HepG2 (cell line): Measurements from ENCODE around the gene NRL. TPM values are rescaled to one million over a fixed set of nuclear protein-coding genes. Genes with fewer than 3 reads are reported as not detected.

ENCODE experiments used
- CC2D1A ChIP-seq: sonication (generic); formaldehyde crosslinking; IDR thresholded peaks from 2 replicates; pipeline ENCODE4 v1.8.1; 2023; ENCODE audit warnings: mild to moderate bottlenecking, missing genetic modification reagents
- CENPT ChIP-seq: sonication (generic); formaldehyde crosslinking; IDR thresholded peaks from 2 replicates; pipeline ENCODE4 v1.8.0; 2022; ENCODE audit warnings: low read depth, mild to moderate bottlenecking, moderate library complexity, missing genetic modification reagents
- ERF ChIP-seq: IDR thresholded peaks from 2 replicates; pipeline ENCODE4 v1.6.1; 2018; ENCODE audit warnings: missing biosample characterization, missing genetic modification reagents
- KLF9 ChIP-seq: IDR thresholded peaks from 2 replicates; pipeline ENCODE4 v1.6.1; 2016; ENCODE audit warnings: low read depth
- NR2F1 ChIP-seq, 2 experiments: fragments of 450-650 bp in 1 of 2; formaldehyde crosslinking in 1 of 2; IDR thresholded peaks; 2 replicates each; pipeline versions ENCODE4 v1.5.0 to v1.6.1; 2016 to 2020; ENCODE audit warnings: mild to moderate bottlenecking in 1 of 2, missing compliant biosample characterization in 1 of 2, missing genetic modification reagents in 1 of 2, moderate library complexity in 1 of 2
- SAP130 ChIP-seq: IDR thresholded peaks from 2 replicates; pipeline ENCODE4 v1.6.1; 2016; ENCODE audit warnings: low read depth
- ZNF138 ChIP-seq: sonication (generic); formaldehyde crosslinking; IDR thresholded peaks from 2 replicates; pipeline ENCODE4 v1.5.0; 2020; ENCODE audit warnings: mild to moderate bottlenecking, low read depth, missing genetic modification reagents
- ZNF263 ChIP-seq: sonication (generic); formaldehyde crosslinking; IDR thresholded peaks from 2 replicates; pipeline ENCODE4 v1.4.0; 2020; ENCODE audit warnings: missing genetic modification reagents
- ZNF337 ChIP-seq: sonication (generic); formaldehyde crosslinking; IDR thresholded peaks from 2 replicates; pipeline ENCODE4 v1.5.1; 2020; ENCODE audit warnings: missing genetic modification reagents, low read depth, mild to moderate bottlenecking, borderline replicate concordance
- ZNF563 ChIP-seq: sonication (generic); formaldehyde crosslinking; IDR thresholded peaks from 2 replicates; pipeline ENCODE4 v1.8.0; 2022; ENCODE audit warnings: mild to moderate bottlenecking, moderate library complexity, missing genetic modification reagents
- ZNF674 ChIP-seq: sonication (generic); formaldehyde crosslinking; IDR thresholded peaks from 2 replicates; pipeline ENCODE4 v1.5.0; 2020; ENCODE audit warnings: low read depth, mild to moderate bottlenecking, missing genetic modification reagents
- ZNF773 ChIP-seq: sonication (generic); formaldehyde crosslinking; IDR thresholded peaks from 2 replicates; pipeline ENCODE4 v1.4.0; 2020; ENCODE audit warnings: missing genetic modification reagents, borderline replicate concordance
- ZNF781 ChIP-seq: sonication (generic); formaldehyde crosslinking; IDR thresholded peaks from 2 replicates; pipeline ENCODE4 v1.5.1; 2020; ENCODE audit warnings: borderline replicate concordance, mild to moderate bottlenecking, missing genetic modification reagents; ENCODE audit errors: not compliant biosample characterization
- ZNF83 ChIP-seq: sonication (generic); formaldehyde crosslinking; IDR thresholded peaks from 2 replicates; pipeline ENCODE4 v1.4.0; 2020; ENCODE audit warnings: missing genetic modification reagents, mild to moderate bottlenecking, borderline replicate concordance
- polyA plus RNA-seq, 8 experiments: library from polyadenylated mRNA; depleted of rRNA in 3 of 8; stranded (reverse) in 7 of 8; unstranded in 1 of 8; fragments of >200 nt; fragmentation: Illumina TruSeq in 4 of 8; extraction: Trizol in 4 of 8; gene quantifications; 2 replicates each; pipeline versions ENCODE4 v1.2.1 to v1.2.3, GENCODE V29; 2011 to 2016; ENCODE audit warnings: low read depth in 4 of 8, missing spikeins in 1 of 8, mixed read lengths in 1 of 8; ENCODE audit not compliant: insufficient read depth in 1 of 8
- total RNA-seq, 5 experiments: library from RNA; depleted of rRNA; stranded (reverse); fragments of >200 nt; fragmentation: Illumina TruSeq; extraction: Trizol; gene quantifications; 2 replicates each; pipeline ENCODE4 v1.2.3, GENCODE V29; 2016; ENCODE audit warnings: low read depth in 1 of 5
- TF ChIP-seq, protein P1 (sequence below): sonication (generic); formaldehyde crosslinking; IDR thresholded peaks from 2 replicates; pipeline ENCODE4 v1.4.0; 2020; ENCODE audit warnings: missing genetic modification reagents, borderline replicate concordance
- TF ChIP-seq, protein P2 (sequence below): sonication (generic); formaldehyde crosslinking; IDR thresholded peaks from 2 replicates; pipeline ENCODE4 v1.5.1; 2020; ENCODE audit warnings: mild to moderate bottlenecking, moderate library complexity, missing genetic modification reagents
- TF ChIP-seq, protein P3 (sequence below): sonication (generic); formaldehyde crosslinking; IDR thresholded peaks from 2 replicates; pipeline ENCODE4 v1.8.1; 2023; ENCODE audit warnings: mild to moderate bottlenecking, missing genetic modification reagents
- TF ChIP-seq, protein P4 (sequence below): sonication (generic); formaldehyde crosslinking; IDR thresholded peaks from 2 replicates; pipeline ENCODE4 v1.5.0; 2020; ENCODE audit warnings: missing genetic modification reagents

Gene NRL
- total and polyA plus RNA-seq, 2 of the 13 experiments (the other 11 are each of a cell fraction or from before 2014, with no cell fraction given), result 2.5 to 4.7 TPM

DNA sequence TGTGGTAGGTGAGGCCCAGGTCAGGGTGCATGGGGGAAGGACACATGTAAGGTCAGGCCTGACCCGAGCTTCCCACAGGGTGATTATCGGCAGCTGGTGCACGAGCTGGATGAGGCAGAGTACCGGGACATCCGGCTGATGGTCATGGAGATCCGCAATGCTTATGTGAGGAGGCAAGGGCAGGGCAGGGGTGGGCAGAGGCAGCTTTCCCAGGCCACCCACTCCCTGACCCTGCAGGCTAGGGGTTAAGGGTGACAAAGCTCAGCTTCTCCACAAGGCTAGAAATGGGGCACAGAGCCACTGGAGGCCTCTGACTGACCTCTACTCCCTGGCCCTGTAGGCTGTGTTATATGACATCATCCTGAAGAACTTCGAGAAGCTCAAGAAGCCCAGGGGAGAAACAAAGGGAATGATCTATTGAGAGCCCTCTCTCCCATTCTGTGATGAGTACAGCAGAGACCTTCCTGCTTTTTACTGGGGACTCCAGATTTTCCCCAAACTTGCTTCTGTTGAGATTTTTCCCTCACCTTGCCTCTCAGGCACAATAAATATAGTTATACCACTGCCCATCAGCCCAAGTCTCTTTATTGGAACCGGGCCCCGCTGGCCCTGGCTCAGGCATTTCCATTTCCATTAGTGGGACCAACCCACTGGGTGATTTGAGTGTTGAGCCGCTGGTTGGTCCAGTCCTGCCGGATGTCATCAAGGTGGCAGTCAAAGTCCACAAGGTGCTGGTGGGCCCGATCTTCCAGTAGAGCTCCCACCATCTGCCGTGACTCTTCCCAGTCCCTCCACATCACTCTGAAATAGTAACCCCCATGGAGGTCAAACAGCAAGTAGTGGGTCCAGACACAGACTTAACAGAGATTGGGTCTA lies 23.9 kb upstream of the NRL start (continued):
- TF ChIP-seq, protein P1, sequence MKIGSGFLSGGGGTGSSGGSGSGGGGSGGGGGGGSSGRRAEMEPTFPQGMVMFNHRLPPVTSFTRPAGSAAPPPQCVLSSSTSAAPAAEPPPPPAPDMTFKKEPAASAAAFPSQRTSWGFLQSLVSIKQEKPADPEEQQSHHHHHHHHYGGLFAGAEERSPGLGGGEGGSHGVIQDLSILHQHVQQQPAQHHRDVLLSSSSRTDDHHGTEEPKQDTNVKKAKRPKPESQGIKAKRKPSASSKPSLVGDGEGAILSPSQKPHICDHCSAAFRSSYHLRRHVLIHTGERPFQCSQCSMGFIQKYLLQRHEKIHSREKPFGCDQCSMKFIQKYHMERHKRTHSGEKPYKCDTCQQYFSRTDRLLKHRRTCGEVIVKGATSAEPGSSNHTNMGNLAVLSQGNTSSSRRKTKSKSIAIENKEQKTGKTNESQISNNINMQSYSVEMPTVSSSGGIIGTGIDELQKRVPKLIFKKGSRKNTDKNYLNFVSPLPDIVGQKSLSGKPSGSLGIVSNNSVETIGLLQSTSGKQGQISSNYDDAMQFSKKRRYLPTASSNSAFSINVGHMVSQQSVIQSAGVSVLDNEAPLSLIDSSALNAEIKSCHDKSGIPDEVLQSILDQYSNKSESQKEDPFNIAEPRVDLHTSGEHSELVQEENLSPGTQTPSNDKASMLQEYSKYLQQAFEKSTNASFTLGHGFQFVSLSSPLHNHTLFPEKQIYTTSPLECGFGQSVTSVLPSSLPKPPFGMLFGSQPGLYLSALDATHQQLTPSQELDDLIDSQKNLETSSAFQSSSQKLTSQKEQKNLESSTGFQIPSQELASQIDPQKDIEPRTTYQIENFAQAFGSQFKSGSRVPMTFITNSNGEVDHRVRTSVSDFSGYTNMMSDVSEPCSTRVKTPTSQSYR (CRISPR knock-in tag), result no peak
- no peak for TF ChIP-seq ZNF674 (CRISPR knock-in tag)
- peak in 1 of 2 experiments; percentile 44; a peak in 1 of 4 replicates for TF ChIP-seq NR2F1 (CRISPR knock-in tag; IDR thresholded peaks at IDR 0.05)
- TF ChIP-seq ZNF83 (CRISPR knock-in tag), result no peak
- no peak for TF ChIP-seq ZNF781 (CRISPR knock-in tag)
- TF ChIP-seq, protein P2, sequence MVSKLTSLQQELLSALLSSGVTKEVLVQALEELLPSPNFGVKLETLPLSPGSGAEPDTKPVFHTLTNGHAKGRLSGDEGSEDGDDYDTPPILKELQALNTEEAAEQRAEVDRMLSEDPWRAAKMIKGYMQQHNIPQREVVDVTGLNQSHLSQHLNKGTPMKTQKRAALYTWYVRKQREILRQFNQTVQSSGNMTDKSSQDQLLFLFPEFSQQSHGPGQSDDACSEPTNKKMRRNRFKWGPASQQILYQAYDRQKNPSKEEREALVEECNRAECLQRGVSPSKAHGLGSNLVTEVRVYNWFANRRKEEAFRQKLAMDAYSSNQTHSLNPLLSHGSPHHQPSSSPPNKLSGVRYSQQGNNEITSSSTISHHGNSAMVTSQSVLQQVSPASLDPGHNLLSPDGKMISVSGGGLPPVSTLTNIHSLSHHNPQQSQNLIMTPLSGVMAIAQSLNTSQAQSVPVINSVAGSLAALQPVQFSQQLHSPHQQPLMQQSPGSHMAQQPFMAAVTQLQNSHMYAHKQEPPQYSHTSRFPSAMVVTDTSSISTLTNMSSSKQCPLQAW, result no peak
- TF ChIP-seq SAP130, result peak; percentile 10; the same call in 1 of the 2 replicates
- no peak for TF ChIP-seq ZNF337 (CRISPR knock-in tag)
- no peak for TF ChIP-seq CC2D1A
- 0 out of 2 replicates have a peak, but pooled peaks have one; percentile 18 for TF ChIP-seq CENPT
- peak; percentile 44; the same call in 1 of the 2 replicates for TF ChIP-seq ZNF263 (CRISPR knock-in tag)
- no peak for TF ChIP-seq ZNF138
- TF ChIP-seq ERF (CRISPR knock-in tag), result no peak
- no peak for TF ChIP-seq KLF9 (CRISPR knock-in tag)
- TF ChIP-seq, protein P3, sequence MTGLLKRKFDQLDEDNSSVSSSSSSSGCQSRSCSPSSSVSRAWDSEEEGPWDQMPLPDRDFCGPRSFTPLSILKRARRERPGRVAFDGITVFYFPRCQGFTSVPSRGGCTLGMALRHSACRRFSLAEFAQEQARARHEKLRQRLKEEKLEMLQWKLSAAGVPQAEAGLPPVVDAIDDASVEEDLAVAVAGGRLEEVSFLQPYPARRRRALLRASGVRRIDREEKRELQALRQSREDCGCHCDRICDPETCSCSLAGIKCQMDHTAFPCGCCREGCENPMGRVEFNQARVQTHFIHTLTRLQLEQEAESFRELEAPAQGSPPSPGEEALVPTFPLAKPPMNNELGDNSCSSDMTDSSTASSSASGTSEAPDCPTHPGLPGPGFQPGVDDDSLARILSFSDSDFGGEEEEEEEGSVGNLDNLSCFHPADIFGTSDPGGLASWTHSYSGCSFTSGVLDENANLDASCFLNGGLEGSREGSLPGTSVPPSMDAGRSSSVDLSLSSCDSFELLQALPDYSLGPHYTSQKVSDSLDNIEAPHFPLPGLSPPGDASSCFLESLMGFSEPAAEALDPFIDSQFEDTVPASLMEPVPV, result 0 out of 2 replicates have a peak, but pooled peaks have one; percentile 8
- no peak for TF ChIP-seq ZNF563
- TF ChIP-seq ZNF773 (CRISPR knock-in tag), result no peak
- TF ChIP-seq, protein P4, sequence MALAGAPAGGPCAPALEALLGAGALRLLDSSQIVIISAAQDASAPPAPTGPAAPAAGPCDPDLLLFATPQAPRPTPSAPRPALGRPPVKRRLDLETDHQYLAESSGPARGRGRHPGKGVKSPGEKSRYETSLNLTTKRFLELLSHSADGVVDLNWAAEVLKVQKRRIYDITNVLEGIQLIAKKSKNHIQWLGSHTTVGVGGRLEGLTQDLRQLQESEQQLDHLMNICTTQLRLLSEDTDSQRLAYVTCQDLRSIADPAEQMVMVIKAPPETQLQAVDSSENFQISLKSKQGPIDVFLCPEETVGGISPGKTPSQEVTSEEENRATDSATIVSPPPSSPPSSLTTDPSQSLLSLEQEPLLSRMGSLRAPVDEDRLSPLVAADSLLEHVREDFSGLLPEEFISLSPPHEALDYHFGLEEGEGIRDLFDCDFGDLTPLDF (CRISPR knock-in tag), result no peak
